Nephron progenitor cell (in vitro differentiated cells): ENCODE data around the gene ATL3.

Experiments
- DNase-seq: peaks from one replicate; pipeline ENCODE4 v3.0.0; 2021
- H3K27ac Mint-ChIP-seq: 2 replicates; pipeline ENCODE4 v1.8.0; 2021; ENCODE audit warnings: mild to moderate bottlenecking, moderate library complexity, mixed read lengths
- H3K27me3 Mint-ChIP-seq: 2 replicates; pipeline ENCODE4 v1.8.0; 2021; ENCODE audit warnings: mild to moderate bottlenecking, low read depth, mixed read lengths; ENCODE audit not compliant: poor library complexity
- H3K36me3 Mint-ChIP-seq: 2 replicates; pipeline ENCODE4 v1.8.0; 2021; ENCODE audit warnings: low read depth, mixed read lengths
- H3K4me1 Mint-ChIP-seq: 2 replicates; pipeline ENCODE4 v1.8.0; 2021; ENCODE audit warnings: mixed read lengths
- H3K4me3 Mint-ChIP-seq: 2 replicates; pipeline ENCODE4 v1.8.0; 2021; ENCODE audit warnings: mild to moderate bottlenecking, moderate library complexity, mixed read lengths
- H3K9me3 Mint-ChIP-seq: 2 replicates; pipeline ENCODE4 v1.8.0; 2021; ENCODE audit warnings: mild to moderate bottlenecking, moderate library complexity, mixed read lengths
- CTCF ChIP-seq: fragments of 200-600 bp; sonication (generic); IDR thresholded peaks from 2 replicates; pipeline ENCODE4 v1.5.0; 2021; ENCODE audit warnings: antibody characterized with exemption

The ATL3 gene

GRCh38 chr11:63682066-63683021, 11.2 kb upstream of the ATL3 start:
- Mint-ChIP-seq H3K4me1 (peaks cover 40% of the 10 kb centered on the region), H3K36me3 (peaks cover 5% of the 10 kb centered on the region), H3K27ac (peak overlapping the region; percentile 24), H3K9me3 (no peaks in the 10 kb centered on the region), H3K27me3 (peaks cover 12% of the 10 kb centered on the region), H3K4me3 (peak overlapping the region; percentile 94)
- peak; percentile 24 for TF ChIP-seq CTCF
- peak; percentile 26 for DNase-seq

GRCh38 chr11:63681321-63682065, 10.3 kb upstream of the ATL3 start, which contains the start of gene RTN3:
Gene RTN3, plus strand, starts transcription at chr11:63681500. Its CDS starts 137 bp downstream, at chr11:63681637.
- no peaks in the 10 kb centered on the region for H3K9me3 Mint-ChIP-seq
- DNase-seq = peak; percentile 98
- no peak for TF ChIP-seq CTCF
- H3K4me3 Mint-ChIP-seq = peak within 1 kb of the TSS; percentile 94
- H3K27me3 Mint-ChIP-seq = peaks cover 14% of the 10 kb centered on the region
- H3K27ac Mint-ChIP-seq = peak within 1 kb of the TSS; percentile 96
- peaks cover 5% of the 10 kb centered on the region for H3K36me3 Mint-ChIP-seq
- H3K4me1 Mint-ChIP-seq = peaks cover 40% of the 10 kb centered on the region

DNA sequence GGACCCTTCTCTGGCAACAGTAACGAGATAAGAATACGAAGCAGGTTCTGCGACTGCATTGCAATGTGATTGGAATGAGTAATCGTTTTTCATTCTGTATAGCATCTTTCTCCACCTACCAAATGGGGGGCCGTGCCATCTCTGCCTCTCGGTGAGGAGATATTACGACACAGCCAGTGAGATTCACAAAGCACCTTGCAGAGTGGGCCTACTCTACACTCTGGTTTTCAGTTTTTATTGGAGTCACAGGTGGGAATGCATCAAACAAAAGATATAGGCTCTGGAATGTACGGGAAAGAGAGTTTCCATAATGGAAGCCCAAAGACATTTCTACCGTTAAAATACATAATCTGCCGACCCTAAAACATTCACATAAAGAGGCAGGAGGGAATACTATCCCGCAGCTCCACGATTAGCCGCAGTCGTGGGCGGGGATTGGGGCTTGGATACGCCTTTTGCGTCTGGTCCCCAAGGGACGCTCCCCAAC, 9.7 kb upstream of the ATL3 start:
- Mint-ChIP-seq H3K36me3 (peaks cover 4% of the 10 kb centered on the region), H3K4me1 (peaks cover 39% of the 10 kb centered on the region), H3K27ac (no peak overlapping the region), H3K9me3 (no peaks in the 10 kb centered on the region), H3K27me3 (peaks cover 14% of the 10 kb centered on the region), H3K4me3 (peak overlapping the region; percentile 94)
- TF ChIP-seq CTCF = no peak
- DNase-seq = no peak

GRCh38 chr11:63673579-63673978, 2.4 kb upstream of the ATL3 start:
- H3K27me3 Mint-ChIP-seq = peaks cover 50% of the 10 kb centered on the region
- no peak for DNase-seq
- no peak for TF ChIP-seq CTCF

DNA sequence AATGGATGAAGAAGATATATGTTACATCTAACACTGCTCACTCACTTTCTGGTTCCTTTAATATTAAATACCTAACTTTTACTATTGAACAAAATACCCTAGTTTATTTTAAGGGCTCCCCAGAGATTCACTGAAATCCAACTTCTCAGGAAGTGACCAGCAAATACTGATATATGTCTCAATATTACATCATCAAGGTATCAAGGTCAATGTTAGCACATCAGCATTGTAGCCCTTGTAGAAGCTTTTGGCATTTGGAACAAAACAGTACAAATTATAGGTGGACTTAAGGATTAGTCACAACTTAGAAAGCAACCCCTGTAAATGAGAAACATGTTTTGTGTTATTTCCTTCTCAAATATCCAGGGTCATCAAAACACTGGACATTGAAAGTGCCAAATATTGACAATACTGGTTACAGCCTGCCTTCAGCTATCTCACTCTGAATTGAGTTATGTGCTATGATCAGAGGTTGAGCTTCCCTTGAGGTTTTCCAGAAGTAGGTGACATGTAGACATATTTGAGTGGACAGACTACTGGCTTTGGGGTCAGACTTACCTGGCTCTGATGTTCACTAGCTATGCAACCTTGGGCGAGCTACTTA, 1.9 kb upstream of the ATL3 start:
- Mint-ChIP-seq H3K4me1 (peaks cover 5% of the 10 kb centered on the region), H3K4me3 (no peak overlapping the region), H3K27me3 (peaks cover 50% of the 10 kb centered on the region), H3K27ac (no peak overlapping the region), H3K9me3 (peaks cover 14% of the 10 kb centered on the region), H3K36me3 (peaks cover 10% of the 10 kb centered on the region)
- DNase-seq = no peak
- TF ChIP-seq CTCF = no peak

More at GRCh38 chr11:63673579-63673978, 2.4 kb upstream of the ATL3 start:
- H3K4me1 Mint-ChIP-seq = peaks cover 5% of the 10 kb centered on the region
- peaks cover 14% of the 10 kb centered on the region for H3K9me3 Mint-ChIP-seq
- H3K27ac Mint-ChIP-seq = no peak overlapping the region
- H3K36me3 Mint-ChIP-seq = peaks cover 10% of the 10 kb centered on the region
- no peak overlapping the region for H3K4me3 Mint-ChIP-seq
